A673 (cell line): ENCODE results near the gene HBZ. TPM values are rescaled to one million over a fixed set of nuclear protein-coding genes. Genes with fewer than 3 reads are reported as not detected.
A peak's percentile ranks its signal among the peaks of the same experiment; 100 is the strongest.

Experiments
- BruUV-seq: library from RNA; stranded (reverse); fragments of 400-500 nt; replicated peaks from 2 replicates; lab custom pipeline; 2021; lab: Mats Ljungman, UMichigan
- CTCF ChIA-PET: fragments of 300-600 bp; sonication (Branson Sonifier 250); formaldehyde crosslinking; loops from one replicate; lab custom pipeline; 2022; ENCODE audit warnings: antibody characterized with exemption; lab: Charles Lee
- POLR2A ChIA-PET: fragments of 300-600 bp; sonication (Branson Sonifier 250); formaldehyde crosslinking; loops from one replicate; lab custom pipeline; 2022; ENCODE audit warnings: antibody characterized with exemption; ENCODE audit not compliant: low non-redundant PET; lab: Charles Lee
- DNase-seq: peaks from one replicate; pipeline ENCODE4 v3.0.0-alpha.2; 2015; ENCODE audit warnings: low spot score
- H3K27ac ChIP-seq: fragments of 200-600 bp; sonication (generic); 2 replicates; pipeline ENCODE4 v1.5.1; 2016; ENCODE audit warnings: mixed run types, low read depth, mild to moderate bottlenecking, mixed read lengths, antibody characterized with exemption, low read length; ENCODE audit not compliant: poor library complexity, severe bottlenecking
- H3K27me3 ChIP-seq: fragments of 200-600 bp; sonication (generic); replicated peaks from 2 replicates; pipeline ENCODE4 v1.6.1; 2017; ENCODE audit warnings: mixed run types, low read depth, mild to moderate bottlenecking, mixed read lengths, antibody characterized with exemption, low read length; ENCODE audit not compliant: insufficient read depth, poor library complexity
- H3K36me3 ChIP-seq: fragments of 200-600 bp; sonication (generic); 2 replicates; pipeline ENCODE4 v1.6.1; 2016; ENCODE audit warnings: mixed run types, mild to moderate bottlenecking, mixed read lengths, antibody characterized with exemption, low read length; ENCODE audit not compliant: insufficient read depth, poor library complexity, severe bottlenecking
- H3K4me1 ChIP-seq: fragments of 200-600 bp; sonication (generic); 2 replicates; pipeline ENCODE4 v1.6.1; 2017; ENCODE audit warnings: mixed run types, mild to moderate bottlenecking, mixed read lengths, antibody characterized with exemption, low read length; ENCODE audit not compliant: insufficient read depth, poor library complexity, severe bottlenecking
- H3K4me3 ChIP-seq: fragments of 200-600 bp; sonication (generic); 2 replicates; pipeline ENCODE4 v1.5.1; 2016; ENCODE audit warnings: low read depth, mixed run types, mild to moderate bottlenecking, mixed read lengths, low read length; ENCODE audit not compliant: poor library complexity, severe bottlenecking
- H3K9me3 ChIP-seq: fragments of 200-600 bp; sonication (generic); 2 replicates; pipeline ENCODE4 v1.6.1; 2016; ENCODE audit warnings: mixed run types, low read depth, mild to moderate bottlenecking, mixed read lengths, antibody characterized with exemption, low read length; ENCODE audit not compliant: poor library complexity, severe bottlenecking
- CTCF ChIP-seq: fragments of 300-800, 200-600 bp; sonication (generic); conservative IDR thresholded peaks from 2 replicates; pipeline ENCODE4 v1.5.1; 2017; ENCODE audit warnings: low read depth, mild to moderate bottlenecking, antibody characterized with exemption, low read length, moderate library complexity, mixed read lengths
- EZH2 ChIP-seq: fragments of 200-600 bp; sonication (generic); IDR thresholded peaks from 2 replicates; pipeline ENCODE4 v1.6.1; 2017; ENCODE audit warnings: borderline replicate concordance, low read depth, mild to moderate bottlenecking, mixed read lengths, antibody characterized with exemption, low read length; ENCODE audit not compliant: poor library complexity, severe bottlenecking
- intact Hi-C: fragments of 100-400 bp; cut with micrococcal nuclease; formaldehyde crosslinking; loops from one replicate; pipeline ENCODE4 v1.10.0; 2022; ENCODE audit not compliant: unreplicated experiment
- total RNA-seq: library from RNA; stranded (reverse); gene quantifications from 2 replicates; pipeline ENCODE4 v1.2.3, GENCODE V29; 2021

Gene HBZ
- total RNA-seq, 1 experiment from 2014 or later, result not detected

GRCh38 chr16:133716-134115, 18.7 kb upstream of the HBZ start:
- no peak for DNase-seq
- H3K27ac ChIP-seq, result no peak overlapping the region
- no peaks in the 10 kb centered on the region for H3K9me3 ChIP-seq
- no peaks in the 10 kb centered on the region for H3K4me1 ChIP-seq
- ChIA-PET POLR2A (interaction anchor here (0.6 kb wide), 1 partner anchor 17 kb away, joined by 6 read pairs; no protein-coding TSS in a partner anchor), CTCF (no interaction called here)
- no TSS peak for BruUV-seq
- intact Hi-C loops, result no loop called here
- no peak overlapping the region for H3K4me3 ChIP-seq
- no peaks in the 10 kb centered on the region for H3K36me3 ChIP-seq
- H3K27me3 ChIP-seq, result no peaks in the 10 kb centered on the region
- TF ChIP-seq CTCF (no peak), EZH2 (no peak)

GRCh38 chr16:138049-138417, 14.4 kb upstream of the HBZ start:
- H3K4me1 ChIP-seq, result no peaks in the 10 kb centered on the region
- peak overlapping the region; percentile 89 for H3K27ac ChIP-seq
- no peaks in the 10 kb centered on the region for H3K36me3 ChIP-seq
- BruUV-seq, result no TSS peak
- CTCF ChIA-PET, result no interaction called here
- H3K4me3 ChIP-seq, result peak overlapping the region; percentile 90
- DNase-seq, result peak; percentile 28
- H3K9me3 ChIP-seq, result no peaks in the 10 kb centered on the region
- POLR2A ChIA-PET, result interaction anchor here (0.7 kb wide), 1 partner anchor 102 kb away, joined by 4 read pairs; no protein-coding TSS in a partner anchor
- TF ChIP-seq CTCF (no peak), EZH2 (no peak)
- intact Hi-C loops, result no loop called here
- H3K27me3 ChIP-seq, result no peaks in the 10 kb centered on the region

- DNase-seq, result no peak
- no peaks in the 10 kb centered on the region for H3K36me3 ChIP-seq
- intact Hi-C loops, result no loop called here
- H3K4me1 ChIP-seq, result no peaks in the 10 kb centered on the region
- no TSS peak for BruUV-seq
- no peak overlapping the region for H3K27ac ChIP-seq
- ChIA-PET POLR2A (no interaction called here), CTCF (no interaction called here)
- no peak for TF ChIP-seq CTCF
- TF ChIP-seq EZH2, result no peak
- H3K27me3 ChIP-seq, result no peaks in the 10 kb centered on the region
- H3K9me3 ChIP-seq, result no peaks in the 10 kb centered on the region
- H3K4me3 ChIP-seq, result no peak overlapping the region
Observed at GRCh38 chr16:140175-140857, 12.1 kb upstream of the HBZ start.
